Effector memory CD4-positive, alpha-beta T cell (primary cell): ENCODE data around the gene CHD2.

Experiments used
- DNase-seq, 3 donors: peaks; one replicate each; pipeline ENCODE4 v3.0.0-alpha.2; 2020
- H3K27ac ChIP-seq: 2 replicates; pipeline ENCODE4 v1.7.0; 2013; ENCODE audit warnings: mild to moderate bottlenecking, low read length, moderate library complexity; ENCODE audit not compliant: insufficient read depth, poor library complexity, severe bottlenecking
- H3K27me3 ChIP-seq: replicated peaks from 2 replicates; pipeline ENCODE4 v1.7.0; 2013; ENCODE audit warnings: mild to moderate bottlenecking, low read length; ENCODE audit not compliant: insufficient read depth, control insufficient read depth, poor library complexity, severe bottlenecking
- H3K36me3 ChIP-seq: 2 replicates; pipeline ENCODE4 v1.7.0; 2013; ENCODE audit warnings: mild to moderate bottlenecking, low read length, moderate library complexity; ENCODE audit not compliant: control insufficient read depth, insufficient read depth
- H3K4me1 ChIP-seq: 2 replicates; pipeline ENCODE4 v1.7.0; 2013; ENCODE audit warnings: low read length, mild to moderate bottlenecking; ENCODE audit not compliant: control insufficient read depth, insufficient read depth, poor library complexity, severe bottlenecking
- H3K4me3 ChIP-seq: 2 replicates; pipeline ENCODE4 v1.7.0; 2013; ENCODE audit warnings: low read length, low read depth, mild to moderate bottlenecking; ENCODE audit not compliant: insufficient read depth, poor library complexity, severe bottlenecking
- H3K9me3 ChIP-seq: 2 replicates; pipeline ENCODE4 v1.7.0; 2013; ENCODE audit warnings: mild to moderate bottlenecking, low read length, moderate library complexity; ENCODE audit not compliant: control insufficient read depth

Gene CHD2

DNA sequence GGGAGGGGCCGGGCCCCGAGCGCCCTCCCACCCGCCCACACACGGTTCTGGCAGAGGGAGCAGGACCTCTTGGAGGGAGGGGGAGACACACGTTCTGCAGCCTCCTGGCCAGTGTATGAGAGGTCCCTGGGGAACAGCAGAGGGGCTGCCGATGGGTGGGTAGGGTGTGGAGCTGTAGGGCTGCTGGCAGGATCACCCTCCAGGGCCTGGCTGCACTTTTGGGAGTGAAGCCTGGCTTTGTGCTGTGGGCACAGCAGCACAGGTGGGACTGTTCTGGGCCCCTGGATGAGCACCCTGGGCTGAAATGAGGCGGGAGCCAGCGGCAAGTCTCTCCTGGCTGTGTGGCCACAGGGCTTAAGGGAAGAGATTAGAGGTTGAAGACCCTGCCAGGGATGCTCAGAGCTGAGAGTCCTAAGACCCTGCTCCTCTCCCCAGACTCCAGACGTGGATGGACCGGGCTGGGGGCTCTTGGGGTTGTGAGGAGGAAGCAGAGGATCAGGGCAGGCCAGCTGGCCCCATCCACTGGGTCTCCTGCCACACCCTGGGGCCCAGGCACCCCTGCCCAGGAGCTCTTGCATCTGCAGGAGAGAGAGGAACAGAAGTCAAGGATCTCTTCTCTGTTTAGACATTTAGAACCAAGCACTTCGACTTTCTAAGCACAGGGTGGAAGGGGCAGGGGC, 143.6 kb downstream of the CHD2 start:
- Histone ChIP-seq H3K36me3 (no peaks in the 10 kb centered on the region), H3K9me3 (no peaks in the 10 kb centered on the region), H3K27ac (no peak overlapping the region), H3K27me3 (no peaks in the 10 kb centered on the region), H3K4me1 (peaks cover 12% of the 10 kb centered on the region), H3K4me3 (no peak overlapping the region)
- no peak for DNase-seq

GRCh38 chr15:93044301-93045190, 144.4 kb downstream of the CHD2 start:
- peaks cover 12% of the 10 kb centered on the region for H3K4me1 ChIP-seq
- H3K36me3 ChIP-seq = no peaks in the 10 kb centered on the region
- no peaks in the 10 kb centered on the region for H3K27me3 ChIP-seq
- DNase-seq = no peak
- no peak overlapping the region for H3K4me3 ChIP-seq
- no peak overlapping the region for H3K27ac ChIP-seq
- no peaks in the 10 kb centered on the region for H3K9me3 ChIP-seq

- Histone ChIP-seq H3K36me3 (no peaks in the 10 kb centered on the region), H3K4me1 (peaks cover 12% of the 10 kb centered on the region), H3K9me3 (no peaks in the 10 kb centered on the region), H3K27me3 (no peaks in the 10 kb centered on the region), H3K4me3 (no peak overlapping the region), H3K27ac (no peak overlapping the region)
- DNase-seq = no peak
Measured at GRCh38 chr15:93045191-93045785, 145.2 kb downstream of the CHD2 start.

GRCh38 chr15:93046120-93046519, 146.0 kb downstream of the CHD2 start:
- Histone ChIP-seq H3K27ac (no peak overlapping the region), H3K9me3 (no peaks in the 10 kb centered on the region), H3K4me3 (no peak overlapping the region), H3K27me3 (no peaks in the 10 kb centered on the region), H3K36me3 (no peaks in the 10 kb centered on the region), H3K4me1 (peaks cover 12% of the 10 kb centered on the region)
- no peak for DNase-seq

- no peak overlapping the region for H3K4me3 ChIP-seq
- H3K36me3 ChIP-seq = no peaks in the 10 kb centered on the region
- no peaks in the 10 kb centered on the region for H3K9me3 ChIP-seq
- no peak for DNase-seq
- H3K27me3 ChIP-seq = no peaks in the 10 kb centered on the region
- H3K4me1 ChIP-seq = peaks cover 12% of the 10 kb centered on the region
- no peak overlapping the region for H3K27ac ChIP-seq
Measured at GRCh38 chr15:93046721-93047120, 146.6 kb downstream of the CHD2 start.

- no peaks in the 10 kb centered on the region for H3K36me3 ChIP-seq
- no peak overlapping the region for H3K27ac ChIP-seq
- H3K9me3 ChIP-seq = no peaks in the 10 kb centered on the region
- H3K4me1 ChIP-seq = peaks cover 12% of the 10 kb centered on the region
- H3K4me3 ChIP-seq = no peak overlapping the region
- H3K27me3 ChIP-seq = no peaks in the 10 kb centered on the region
- DNase-seq = peak in 2 of 3 donors; percentile 12 to 14
Measured at GRCh38 chr15:93047621-93048425, 147.7 kb downstream of the CHD2 start.

DNA sequence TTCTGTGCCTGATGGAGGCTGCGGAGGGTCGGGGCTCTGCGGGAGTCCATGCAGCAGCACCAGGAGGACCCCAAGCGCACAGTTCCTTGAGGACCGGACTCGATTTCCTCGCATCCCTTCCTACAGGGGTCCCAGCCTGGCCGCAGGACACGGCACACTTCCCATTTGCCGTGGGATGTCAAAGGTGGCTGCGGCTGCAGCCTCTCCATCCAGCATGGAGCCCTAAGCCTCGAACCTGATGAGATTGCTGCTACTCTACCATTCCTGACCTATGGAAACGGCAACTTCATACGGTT, 148.2 kb downstream of the CHD2 start:
- peaks cover 12% of the 10 kb centered on the region for H3K4me1 ChIP-seq
- H3K27ac ChIP-seq = no peak overlapping the region
- no peak for DNase-seq
- no peaks in the 10 kb centered on the region for H3K9me3 ChIP-seq
- no peaks in the 10 kb centered on the region for H3K36me3 ChIP-seq
- H3K4me3 ChIP-seq = no peak overlapping the region
- H3K27me3 ChIP-seq = no peaks in the 10 kb centered on the region

DNA sequence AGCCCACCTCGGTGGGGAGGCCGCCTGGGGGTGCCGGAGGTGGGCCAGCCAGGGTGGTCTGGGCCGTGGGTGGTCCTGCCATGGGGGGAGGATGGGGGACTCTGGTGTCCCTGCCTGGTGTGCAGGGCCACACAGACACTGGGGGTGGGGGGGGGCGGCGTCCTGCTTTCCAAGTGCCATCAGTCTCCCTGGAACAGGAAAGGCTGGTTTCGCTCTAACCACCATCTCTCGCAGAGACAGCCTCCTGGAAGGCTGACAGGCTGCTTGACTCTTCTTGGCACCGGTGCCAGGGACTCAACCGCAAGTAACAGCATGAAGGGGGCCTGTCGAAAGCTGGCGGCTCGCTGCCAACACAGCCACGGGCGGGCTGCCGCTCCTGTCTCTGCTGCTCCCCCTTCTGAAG, 148.6 kb downstream of the CHD2 start:
- H3K4me1 ChIP-seq = peaks cover 12% of the 10 kb centered on the region
- H3K4me3 ChIP-seq = no peak overlapping the region

DNA sequence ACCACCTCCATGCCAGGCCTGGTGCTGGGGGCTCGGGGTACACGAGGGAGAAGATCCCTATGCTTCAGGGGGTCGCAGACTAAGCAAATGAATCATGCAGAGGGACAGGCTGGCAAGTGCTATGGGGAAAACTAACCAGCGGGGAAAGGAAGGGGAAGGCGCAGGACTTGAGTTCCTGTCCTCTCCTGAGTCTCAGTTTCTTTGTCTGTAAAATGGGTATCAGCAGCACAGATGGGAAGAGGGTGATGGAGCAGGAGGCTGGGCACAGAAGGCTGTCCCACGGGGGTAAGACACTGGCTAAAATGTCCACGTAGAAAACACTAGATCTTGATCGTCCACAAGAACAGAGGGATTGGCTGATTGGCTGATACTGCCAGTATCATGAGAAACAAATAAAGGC, 149.1 kb downstream of the CHD2 start:
- DNase-seq = no peak
- H3K9me3 ChIP-seq = no peaks in the 10 kb centered on the region
- peaks cover 12% of the 10 kb centered on the region for H3K4me1 ChIP-seq
- no peaks in the 10 kb centered on the region for H3K27me3 ChIP-seq
- no peaks in the 10 kb centered on the region for H3K36me3 ChIP-seq
- no peak overlapping the region for H3K4me3 ChIP-seq
- no peak overlapping the region for H3K27ac ChIP-seq

More for the DNA sequence above, 148.6 kb downstream of the CHD2 start:
- no peak for DNase-seq
- H3K27ac ChIP-seq = no peak overlapping the region
- H3K27me3 ChIP-seq = no peaks in the 10 kb centered on the region
- no peaks in the 10 kb centered on the region for H3K36me3 ChIP-seq
- H3K9me3 ChIP-seq = no peaks in the 10 kb centered on the region
